ENCODE measurements around the gene SLC16A9.
"Not testable (repeated sequence)": the region's sequence is repeated elsewhere in the genome, so short reads cannot be mapped to it uniquely, and the experiment has no call there.

The SLC16A9 gene

DNA sequence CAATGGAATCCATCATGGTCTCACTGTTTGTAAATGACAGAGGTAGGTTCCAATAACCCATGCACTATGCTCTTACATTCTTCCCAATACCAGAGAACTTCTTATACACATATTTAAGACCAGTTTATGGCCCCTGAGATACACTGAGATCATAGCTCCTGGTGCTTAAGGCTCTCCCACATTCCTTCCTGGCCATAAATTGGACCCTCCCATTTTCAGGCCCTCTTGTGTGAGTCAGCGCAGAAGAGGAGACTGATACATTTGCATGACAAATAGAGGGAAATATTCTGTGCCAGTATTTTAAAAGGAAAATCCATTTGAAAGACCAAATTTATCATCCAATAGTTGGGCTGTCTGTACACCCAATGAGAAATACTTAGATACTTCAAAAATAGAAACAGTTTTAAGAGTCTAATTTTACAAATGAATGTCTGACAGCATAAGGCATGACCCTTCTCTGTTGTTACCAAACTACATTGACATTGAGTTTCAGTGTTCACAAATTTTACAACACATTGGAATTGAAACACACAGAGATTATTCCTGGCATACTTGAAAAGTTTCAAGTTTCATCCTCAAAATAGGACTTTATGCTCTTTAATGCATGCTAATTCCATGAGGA, 35.3 kb downstream of the SLC16A9 start:
- no peak for TF ChIP-seq CTCF (conservative IDR thresholded peaks at IDR 0.05)
- TF ChIP-seq ZFX (IDR thresholded peaks at IDR 0.05): no peak

GRCh38 chr10:59672150-59672875, 37.3 kb downstream of the SLC16A9 start:
- TF ChIP-seq ZFX (IDR thresholded peaks at IDR 0.05): no peak
- TF ChIP-seq CTCF (conservative IDR thresholded peaks at IDR 0.05): no peak
- H3K27ac ChIP-seq: no peak overlapping the region

More for the DNA sequence above, 35.3 kb downstream of the SLC16A9 start:
- H3K27ac ChIP-seq: no peak overlapping the region

GRCh38 chr10:59670269-59670668, 39.4 kb downstream of the SLC16A9 start:
- H3K27ac ChIP-seq: no peak overlapping the region
- TF ChIP-seq ZFX (IDR thresholded peaks at IDR 0.05): no peak
- no peak for TF ChIP-seq CTCF (conservative IDR thresholded peaks at IDR 0.05)

DNA sequence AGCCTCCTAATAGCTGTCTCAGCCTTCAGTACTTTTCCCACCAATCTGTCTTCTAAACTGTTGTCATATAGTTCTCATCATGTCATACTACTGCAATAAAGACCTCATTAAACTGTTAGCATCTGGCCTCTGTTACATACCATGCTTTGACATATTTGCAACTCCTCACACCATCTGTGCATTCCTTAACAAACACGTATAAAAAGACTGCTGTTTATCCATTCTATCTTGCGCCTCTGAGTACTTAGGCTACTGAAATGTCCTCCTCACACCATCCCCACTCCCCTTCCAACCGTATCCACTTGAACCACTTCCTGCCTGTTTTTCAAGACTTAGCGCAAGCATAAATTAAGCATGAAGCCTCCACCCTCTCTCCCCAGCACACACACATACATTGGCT, 41.6 kb downstream of the SLC16A9 start:
- H3K27ac ChIP-seq: no peak overlapping the region
- TF ChIP-seq CTCF (conservative IDR thresholded peaks at IDR 0.05) (no peak), ZFX (IDR thresholded peaks at IDR 0.05) (no peak)

- no peak overlapping the region for H3K27ac ChIP-seq
- TF ChIP-seq ZFX (IDR thresholded peaks at IDR 0.05): no peak
- TF ChIP-seq CTCF (conservative IDR thresholded peaks at IDR 0.05): no peak
Observed at GRCh38 chr10:59666310-59666709, 43.3 kb downstream of the SLC16A9 start.

DNA sequence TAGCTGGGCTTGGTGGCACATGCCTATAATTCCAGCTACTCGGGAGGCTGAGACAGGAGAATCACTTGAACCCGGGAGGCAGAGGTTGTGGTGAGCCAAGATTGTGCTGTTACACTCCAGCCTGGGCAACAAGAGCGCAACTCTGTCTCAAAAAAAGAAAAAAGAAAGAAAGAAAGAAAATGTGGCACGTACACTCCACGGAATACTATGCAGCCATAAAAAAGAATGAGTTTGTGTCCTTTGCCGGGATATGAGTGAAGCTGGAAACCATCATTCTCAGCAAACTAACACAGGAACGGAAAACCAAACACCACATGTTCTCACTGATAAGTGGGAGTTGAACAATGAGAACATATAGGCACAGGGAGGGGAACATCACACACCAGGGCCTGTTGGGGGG, 46.4 kb downstream of the SLC16A9 start:
- H3K27ac ChIP-seq: not testable (repeated sequence)

DNA sequence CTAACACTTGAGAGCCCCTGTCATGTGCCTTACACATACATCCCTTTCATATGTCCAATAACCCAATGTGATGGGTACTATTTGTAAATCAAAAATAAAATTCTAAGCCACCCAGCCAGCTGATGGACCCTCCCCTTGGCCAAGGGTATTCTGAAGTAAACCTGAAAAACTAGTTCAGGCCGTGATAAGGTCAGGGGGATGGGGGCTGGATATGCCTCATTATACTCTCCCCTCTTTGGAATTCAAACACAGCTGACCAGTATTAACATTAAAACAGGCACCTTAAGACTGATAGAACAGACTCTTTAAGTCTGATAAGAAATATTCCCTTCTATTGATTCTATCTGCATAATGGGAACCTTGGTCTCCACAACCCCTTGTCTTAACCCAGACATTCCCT, 51.9 kb downstream of the SLC16A9 start:
- no peak overlapping the region for H3K27ac ChIP-seq
- TF ChIP-seq ZFX (IDR thresholded peaks at IDR 0.05) (no peak), CTCF (conservative IDR thresholded peaks at IDR 0.05) (no peak)

DNA sequence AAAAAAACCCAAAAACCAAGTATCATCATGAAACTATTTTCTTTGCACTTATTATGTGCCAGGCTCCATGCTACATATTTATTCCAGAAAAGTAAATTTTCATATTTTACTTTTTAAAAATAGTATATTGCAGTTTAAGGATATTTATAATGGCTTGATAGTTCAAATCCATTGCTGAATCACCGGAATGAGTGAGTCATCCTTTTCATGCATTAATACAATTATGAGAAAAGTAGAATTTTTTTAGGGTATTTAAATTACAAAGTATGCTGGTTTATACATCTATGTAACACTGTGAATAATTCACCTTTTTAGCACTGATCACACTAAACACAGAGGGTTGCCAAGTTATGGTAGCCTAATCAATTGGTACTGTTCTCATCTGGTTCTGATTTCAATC, 54.3 kb downstream of the SLC16A9 start:
- H3K27ac ChIP-seq: no peak overlapping the region
- TF ChIP-seq ZFX (IDR thresholded peaks at IDR 0.05) (no peak), CTCF (conservative IDR thresholded peaks at IDR 0.05) (no peak)

All from C4-2B (cell line).